ENCODE measurements around the gene JPH3.

The JPH3 gene

DNA sequence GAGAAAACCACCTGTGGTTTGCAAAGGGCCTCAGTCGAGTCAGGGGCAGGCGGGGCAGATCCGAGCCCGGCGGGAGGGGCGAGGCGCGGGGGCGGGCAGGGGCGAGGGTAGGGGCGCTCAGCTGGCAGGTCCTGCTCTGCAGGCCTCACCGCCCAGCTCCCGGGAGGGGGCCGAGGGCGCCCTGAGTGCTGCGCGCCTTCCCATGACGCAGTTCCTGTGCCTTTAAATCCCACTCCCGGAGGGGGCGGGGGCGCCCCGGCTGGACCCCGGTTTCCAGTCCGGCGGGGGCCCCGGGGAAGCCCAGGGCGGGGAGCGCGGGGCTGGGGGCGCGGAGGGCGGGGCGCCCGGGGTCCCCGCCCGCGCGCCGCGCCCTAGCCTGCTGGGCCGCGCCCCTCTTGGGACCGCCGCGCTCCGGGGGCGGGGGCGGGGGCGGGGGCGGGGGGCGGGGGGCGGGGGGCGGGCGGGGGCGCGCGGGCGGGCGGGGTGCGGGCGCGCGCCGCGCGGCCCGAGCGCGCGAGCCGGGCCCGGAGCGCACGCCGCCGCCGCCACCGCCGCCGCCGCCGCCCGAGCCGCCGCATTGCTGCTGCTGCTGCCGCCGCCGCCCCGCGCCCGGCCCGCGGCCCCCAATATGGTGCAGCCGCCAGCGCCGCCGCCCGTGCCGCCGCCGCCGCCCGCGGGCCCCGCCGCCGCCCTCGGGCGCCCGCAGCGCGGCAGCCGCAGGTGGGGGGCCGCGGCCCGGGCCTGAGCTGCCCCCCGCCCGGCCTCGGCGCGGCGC, at the start of gene JPH3:
JPH3 (plus strand) TSS at position 508 of the 775 bp plus-strand sequence. CDS start 639 bp downstream, outside the sequence.
- TF ChIP-seq, protein P1, sequence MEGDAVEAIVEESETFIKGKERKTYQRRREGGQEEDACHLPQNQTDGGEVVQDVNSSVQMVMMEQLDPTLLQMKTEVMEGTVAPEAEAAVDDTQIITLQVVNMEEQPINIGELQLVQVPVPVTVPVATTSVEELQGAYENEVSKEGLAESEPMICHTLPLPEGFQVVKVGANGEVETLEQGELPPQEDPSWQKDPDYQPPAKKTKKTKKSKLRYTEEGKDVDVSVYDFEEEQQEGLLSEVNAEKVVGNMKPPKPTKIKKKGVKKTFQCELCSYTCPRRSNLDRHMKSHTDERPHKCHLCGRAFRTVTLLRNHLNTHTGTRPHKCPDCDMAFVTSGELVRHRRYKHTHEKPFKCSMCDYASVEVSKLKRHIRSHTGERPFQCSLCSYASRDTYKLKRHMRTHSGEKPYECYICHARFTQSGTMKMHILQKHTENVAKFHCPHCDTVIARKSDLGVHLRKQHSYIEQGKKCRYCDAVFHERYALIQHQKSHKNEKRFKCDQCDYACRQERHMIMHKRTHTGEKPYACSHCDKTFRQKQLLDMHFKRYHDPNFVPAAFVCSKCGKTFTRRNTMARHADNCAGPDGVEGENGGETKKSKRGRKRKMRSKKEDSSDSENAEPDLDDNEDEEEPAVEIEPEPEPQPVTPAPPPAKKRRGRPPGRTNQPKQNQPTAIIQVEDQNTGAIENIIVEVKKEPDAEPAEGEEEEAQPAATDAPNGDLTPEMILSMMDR (IDR thresholded peaks at IDR 0.05; ENCODE audit: low read depth, low read length): no peak
- H3K4me3 ChIP-seq (ENCODE audit: low read depth, low read length): no peak within 1 kb of the TSS

DNA sequence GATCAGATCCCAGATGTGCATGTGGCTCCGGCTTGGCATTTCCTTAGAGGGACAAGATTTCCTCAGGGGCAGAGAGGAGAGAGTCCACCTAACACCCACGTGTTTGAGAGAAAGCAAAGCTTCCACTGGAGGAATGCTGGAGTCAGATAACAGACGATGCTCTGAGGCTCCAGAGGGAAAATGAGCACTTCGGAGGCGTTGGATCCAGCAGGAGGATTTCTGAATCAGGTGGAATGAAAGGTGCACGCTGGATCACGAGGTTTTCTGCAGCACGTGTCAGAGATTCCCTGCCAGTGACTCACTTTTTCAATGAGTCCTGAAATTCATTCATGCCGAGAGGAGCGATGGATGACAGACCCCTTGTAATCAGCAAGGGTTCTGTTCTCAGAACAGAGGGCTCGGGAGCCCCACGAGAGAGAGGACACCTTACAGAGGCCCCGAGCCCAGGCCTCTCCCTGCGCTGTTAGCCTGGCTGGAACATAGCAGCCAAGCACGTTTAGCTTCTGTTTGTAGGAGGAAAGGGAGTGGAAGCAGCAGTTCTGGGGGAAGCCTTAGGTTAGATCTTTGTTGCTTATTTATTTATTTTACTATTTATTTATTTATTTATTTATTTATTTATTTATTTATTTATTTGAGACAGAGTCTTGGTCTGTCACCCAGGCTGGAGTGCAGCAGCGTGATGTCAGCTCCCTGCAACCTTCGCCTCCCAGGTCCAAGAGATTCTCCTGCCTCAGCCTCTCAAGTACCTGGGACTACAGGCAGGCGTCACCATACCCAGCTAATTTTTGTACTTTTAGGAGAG, 49.3 kb upstream of the JPH3 start:
- H3K4me3 ChIP-seq (ENCODE audit: low read depth, low read length): no peak overlapping the region
- TF ChIP-seq, protein P1 (IDR thresholded peaks at IDR 0.05; ENCODE audit: low read depth, low read length): no peak

DNA sequence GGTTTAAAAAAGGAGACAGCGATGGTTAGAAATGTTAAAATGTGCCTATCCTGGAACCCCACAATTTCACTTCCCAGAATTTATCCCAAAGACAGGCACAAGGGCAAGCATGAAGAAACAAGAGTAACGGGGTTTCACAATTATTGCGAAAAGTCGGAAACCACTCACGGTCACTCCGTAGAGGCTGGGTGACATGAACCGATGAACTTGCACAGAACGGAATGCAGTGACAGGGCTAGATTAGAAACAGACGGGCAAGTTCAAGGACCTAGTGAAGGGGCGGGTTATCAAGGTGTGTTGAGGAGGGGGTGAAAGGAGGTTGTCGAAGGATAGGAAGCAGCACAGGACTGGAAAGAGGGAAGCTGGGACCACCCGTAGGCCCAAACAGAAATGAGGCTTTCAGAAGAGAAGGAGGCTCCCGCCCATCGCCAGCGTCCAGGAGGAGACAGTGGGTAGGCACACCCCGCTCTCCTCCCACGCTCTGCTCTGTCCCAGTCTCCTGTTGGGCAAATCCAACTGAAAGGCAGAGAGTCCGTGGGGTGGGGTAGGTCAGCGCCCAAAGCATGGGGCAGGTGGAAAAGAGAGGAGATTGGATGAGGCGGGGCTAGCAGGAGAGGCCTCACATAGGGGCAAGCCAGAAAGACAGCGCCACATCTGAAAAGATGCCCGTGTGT, 47.4 kb upstream of the JPH3 start:
- H3K4me3 ChIP-seq (ENCODE audit: low read depth, low read length): no peak overlapping the region
- TF ChIP-seq, protein P1 (IDR thresholded peaks at IDR 0.05; ENCODE audit: low read depth, low read length): no peak

DNA sequence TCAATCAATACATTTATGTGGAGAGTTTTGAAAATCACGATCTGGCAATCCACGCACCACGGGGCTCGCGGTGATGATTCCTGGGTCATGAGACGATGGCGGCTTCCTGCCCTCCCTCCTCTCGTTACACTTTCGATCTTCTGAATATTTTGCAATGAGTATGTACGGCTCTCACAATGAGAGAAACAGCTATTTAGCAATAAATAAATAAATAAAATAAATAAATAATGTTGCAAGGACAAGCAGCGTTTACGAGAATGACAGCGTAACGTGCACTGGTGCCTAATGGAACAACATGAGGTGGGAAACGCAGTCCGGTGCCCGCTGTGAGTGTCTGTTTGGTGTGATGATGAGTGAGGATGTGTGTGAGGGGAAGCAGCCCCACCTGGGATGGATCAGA, 46.7 kb upstream of the JPH3 start:
- no peak overlapping the region for H3K4me3 ChIP-seq (ENCODE audit: low read depth, low read length)
- TF ChIP-seq, protein P1 (IDR thresholded peaks at IDR 0.05; ENCODE audit: low read depth, low read length): no peak

DNA sequence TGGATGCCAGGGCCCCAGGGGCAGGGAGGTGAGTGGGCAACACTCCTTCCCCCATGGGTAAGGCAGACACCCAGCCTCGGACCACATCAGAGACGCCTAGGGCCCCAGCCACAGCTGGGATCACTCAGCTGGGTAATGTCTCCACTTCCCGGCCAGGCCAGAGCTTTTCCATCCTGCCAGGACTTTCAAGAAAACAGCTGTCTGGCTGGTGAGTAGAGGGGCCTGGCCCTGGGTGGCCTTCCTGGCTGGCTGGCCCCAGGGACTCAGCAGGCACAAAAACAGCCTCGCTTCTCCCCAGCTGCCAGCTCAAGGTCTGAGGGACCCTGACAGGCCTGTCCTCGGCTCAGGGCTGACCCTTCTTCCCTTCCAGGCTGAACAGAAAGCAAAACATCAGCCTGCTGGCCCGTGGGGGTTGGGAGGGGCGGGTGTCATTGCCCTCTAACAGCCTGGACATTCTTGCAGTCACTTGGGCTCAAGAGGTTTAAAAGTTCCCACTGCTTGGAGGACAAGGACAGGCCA, 45.3 kb upstream of the JPH3 start:
- TF ChIP-seq, protein P1 (IDR thresholded peaks at IDR 0.05; ENCODE audit: low read depth, low read length): no peak
- no peak overlapping the region for H3K4me3 ChIP-seq (ENCODE audit: low read depth, low read length)

DNA sequence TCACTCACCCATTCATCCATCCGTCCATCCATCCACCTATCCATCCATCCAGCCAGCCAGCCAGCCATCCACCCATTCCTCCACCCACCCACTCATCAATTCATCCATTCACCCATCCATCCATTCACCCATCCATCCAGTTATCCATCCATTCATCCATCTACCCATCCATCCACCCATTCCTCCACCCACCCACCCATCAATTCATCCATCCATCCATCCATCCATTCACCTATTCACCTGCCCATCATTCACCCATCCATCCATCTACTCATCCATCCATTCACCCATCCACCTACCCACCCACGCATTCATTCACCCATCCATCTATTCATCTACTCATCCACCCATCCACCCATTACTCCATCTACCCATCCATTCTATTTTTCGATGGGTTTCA, 43.6 kb upstream of the JPH3 start:
- TF ChIP-seq, protein P1 (IDR thresholded peaks at IDR 0.05; ENCODE audit: low read depth, low read length): no peak
- H3K4me3 ChIP-seq (ENCODE audit: low read depth, low read length): no peak overlapping the region
